Measurements from ENCODE around the gene SCMH1. TPM values are rescaled to one million over a fixed set of nuclear protein-coding genes. Genes with fewer than 3 reads are reported as not detected.
"Not testable (repeated sequence)": the region's sequence is repeated elsewhere in the genome, so short reads cannot be mapped to it uniquely, and the experiment has no call there.

The SCMH1 gene
- total RNA-seq, 2 donors from 2014 or later = 24.1 to 34.3 TPM

- intact Hi-C loops (cut with DNase I, micrococcal nuclease) = no loop called here
- DNase-seq (no peak), ATAC-seq (no peak)
Observed at GRCh38 chr1:41118645-41119044, 123.5 kb downstream of the SCMH1 start.

- intact Hi-C loops (cut with DNase I, micrococcal nuclease); ATAC-seq; DNase-seq: not testable (repeated sequence)
Observed at GRCh38 chr1:41117241-41117640, 124.9 kb downstream of the SCMH1 start.

GRCh38 chr1:41110736-41111135 lies 131.4 kb downstream of the SCMH1 start:
- ATAC-seq (no peak), DNase-seq (no peak)
- intact Hi-C loops (cut with DNase I, micrococcal nuclease) = no loop called here

GRCh38 chr1:41110286-41110685 lies 131.8 kb downstream of the SCMH1 start:
- intact Hi-C loops (cut with DNase I, micrococcal nuclease) = no loop called here
- DNase-seq = no peak
- no peak for ATAC-seq

GRCh38 chr1:41109310-41110197 lies 132.6 kb downstream of the SCMH1 start:
- peak; percentile 84 for ATAC-seq
- peak in 1 of 2 donors; percentile 37 for DNase-seq
- intact Hi-C loops (cut with DNase I, micrococcal nuclease) = no loop called here

- DNase-seq = no peak
- no peak for ATAC-seq
- intact Hi-C loops (cut with DNase I, micrococcal nuclease) = no loop called here
Observed at GRCh38 chr1:41108696-41109275, 133.3 kb downstream of the SCMH1 start.

GRCh38 chr1:41103766-41104165 lies 138.3 kb downstream of the SCMH1 start:
- no peak for ATAC-seq
- no peak for DNase-seq
- intact Hi-C loops (cut with DNase I, micrococcal nuclease) = no loop called here

- ATAC-seq (peak; percentile 59), DNase-seq (no peak)
- intact Hi-C loops (cut with DNase I, micrococcal nuclease) = no loop called here
Observed at GRCh38 chr1:41102653-41103052, 139.5 kb downstream of the SCMH1 start.

- peak; percentile 86 to 88 for DNase-seq
- ATAC-seq = peak; percentile 97
- intact Hi-C loops (cut with DNase I, micrococcal nuclease) = no loop called here
Observed at GRCh38 chr1:41101950-41102607, 140.0 kb downstream of the SCMH1 start.

GRCh38 chr1:41101076-41101475 lies 141.0 kb downstream of the SCMH1 start:
- ATAC-seq = no peak
- no peak for DNase-seq
- intact Hi-C loops (cut with DNase I, micrococcal nuclease) = no loop called here

- intact Hi-C loops (cut with DNase I, micrococcal nuclease) = no loop called here
- DNase-seq (no peak), ATAC-seq (no peak)
Observed at GRCh38 chr1:41100170-41100569, 141.9 kb downstream of the SCMH1 start.

- DNase-seq (no peak), ATAC-seq (no peak)
- intact Hi-C loops (cut with DNase I, micrococcal nuclease) = no loop called here
Observed at GRCh38 chr1:41098730-41099460, 143.2 kb downstream of the SCMH1 start.

GRCh38 chr1:41097105-41097504 lies 145.0 kb downstream of the SCMH1 start:
- ATAC-seq (no peak), DNase-seq (no peak)
- intact Hi-C loops (cut with DNase I, micrococcal nuclease) = no loop called here

- DNase-seq (no peak), ATAC-seq (no peak)
- intact Hi-C loops (cut with DNase I, micrococcal nuclease) = no loop called here
Observed at GRCh38 chr1:41093826-41094225, 148.3 kb downstream of the SCMH1 start.

- DNase-seq = no peak
- ATAC-seq = no peak
- intact Hi-C loops (cut with DNase I, micrococcal nuclease) = no loop called here
Observed at GRCh38 chr1:41086921-41087320, 155.2 kb downstream of the SCMH1 start.

GRCh38 chr1:41078616-41079015 lies 163.5 kb downstream of the SCMH1 start:
- intact Hi-C loops (cut with DNase I, micrococcal nuclease) = no loop called here
- no peak for DNase-seq
- ATAC-seq = no peak

GRCh38 chr1:41078193-41078592 lies 163.9 kb downstream of the SCMH1 start:
- intact Hi-C loops (cut with DNase I, micrococcal nuclease) = no loop called here
- DNase-seq (no peak), ATAC-seq (no peak)

GRCh38 chr1:41073971-41074370 lies 168.1 kb downstream of the SCMH1 start:
- intact Hi-C loops (cut with DNase I, micrococcal nuclease) = no loop called here
- no peak for ATAC-seq
- no peak for DNase-seq

- no peak for ATAC-seq
- intact Hi-C loops (cut with DNase I, micrococcal nuclease) = no loop called here
Observed at GRCh38 chr1:41072051-41072450, 170.1 kb downstream of the SCMH1 start.

More at GRCh38 chr1:41072051-41072450, 170.1 kb downstream of the SCMH1 start:
- no peak for DNase-seq
